Measurements from ENCODE around the gene PDE7B.

Gene PDE7B

DNA sequence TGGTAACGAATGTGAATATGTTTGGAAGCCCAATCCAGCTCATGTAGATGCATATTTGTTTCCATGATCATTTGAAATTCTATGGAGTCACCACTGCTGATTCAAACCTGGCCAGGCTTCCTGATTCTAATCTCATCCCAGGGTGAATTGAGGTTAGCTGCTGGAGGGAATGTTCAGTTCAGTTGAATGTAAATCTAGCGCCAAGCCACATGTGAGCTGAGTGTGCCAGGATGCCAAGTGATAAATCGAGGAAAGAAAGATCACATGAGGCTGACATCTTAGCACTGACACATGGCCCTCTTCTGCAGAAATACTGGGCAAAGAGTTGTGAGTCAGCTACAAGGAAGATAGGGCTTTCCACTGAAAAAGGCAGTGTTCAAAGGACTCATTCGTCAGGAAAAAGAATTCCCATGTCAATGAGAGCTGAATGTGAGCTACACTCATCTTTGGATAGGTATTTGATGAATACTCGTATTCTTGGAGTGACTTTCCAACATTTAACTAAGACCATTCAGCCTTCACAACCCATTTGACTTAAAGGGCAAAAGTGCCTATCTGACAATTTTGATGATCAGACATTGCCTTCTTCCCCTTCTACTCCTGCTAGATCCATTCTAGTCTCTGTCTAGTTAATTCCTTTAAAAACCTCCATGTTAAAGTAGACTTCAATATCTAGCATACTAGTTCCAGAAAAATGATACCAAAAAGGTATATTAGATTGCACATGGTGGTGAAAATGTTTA lies 226.5 kb downstream of the PDE7B start:
- ATAC-seq (replicated peaks) (no peak), DNase-seq (no peak)
- Mint-ChIP-seq H3K9me3 (no peaks in the 10 kb centered on the region), H3K4me3 (no peak overlapping the region), H3K27me3 (peaks cover 12 to 20% of the 10 kb centered on the region in 2 donors), H3K27ac (no peak overlapping the region), H3K36me3 (ENCODE audit: insufficient read depth) (no peaks in the 10 kb centered on the region), H3K4me1 (ENCODE audit: low read depth in 2 of 2) (no peaks in the 10 kb centered on the region)

DNA sequence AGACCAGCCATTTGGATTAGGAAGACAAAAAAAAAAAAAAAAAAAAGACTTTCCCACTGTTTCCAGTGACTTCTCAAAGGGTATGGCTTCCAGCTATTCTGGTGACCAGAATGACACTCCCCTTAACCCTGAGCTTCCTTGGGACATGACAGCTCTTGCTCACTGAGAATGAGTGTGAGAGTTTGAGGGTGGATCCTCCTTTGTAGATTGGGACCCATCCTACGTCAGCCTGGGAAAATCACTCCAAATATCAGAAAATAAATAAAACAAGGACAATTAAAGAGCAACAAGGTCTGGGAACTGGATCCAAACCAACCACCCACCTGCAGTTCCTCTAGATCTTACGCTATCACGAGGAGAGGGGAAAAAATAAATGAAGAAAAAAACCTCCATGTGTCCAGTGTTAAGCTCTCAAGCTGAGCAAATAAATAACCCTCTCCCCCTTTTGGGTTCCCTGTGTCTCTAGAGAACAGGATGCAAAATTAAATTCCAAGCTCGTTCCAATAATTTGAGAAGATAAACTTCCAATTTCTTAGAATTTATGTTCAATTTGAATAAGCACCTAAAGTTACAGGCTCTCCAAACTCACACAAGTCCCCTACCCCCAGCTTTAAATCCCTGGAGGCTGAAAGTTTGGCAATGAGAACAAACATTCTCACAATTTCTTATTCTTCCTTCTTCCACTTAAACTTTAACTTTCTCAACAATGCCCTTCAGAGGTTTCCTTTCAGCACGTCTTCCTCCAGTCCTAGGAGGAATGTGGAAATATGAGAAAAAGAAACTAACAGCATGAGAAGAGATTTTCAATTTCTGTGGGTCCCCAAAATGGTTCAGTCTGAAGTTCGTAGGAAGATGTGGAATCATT lies 228.4 kb downstream of the PDE7B start:
- H3K4me1 Mint-ChIP-seq (ENCODE audit: low read depth in 2 of 2) = no peaks in the 10 kb centered on the region
- DNase-seq = no peak
- no peaks in the 10 kb centered on the region for H3K9me3 Mint-ChIP-seq
- no peak overlapping the region for H3K4me3 Mint-ChIP-seq
- no peak for ATAC-seq (replicated peaks)
- H3K27ac Mint-ChIP-seq = no peak overlapping the region
- peaks cover 12 to 20% of the 10 kb centered on the region in 2 donors for H3K27me3 Mint-ChIP-seq
- no peaks in the 10 kb centered on the region for H3K36me3 Mint-ChIP-seq (ENCODE audit: insufficient read depth)

DNA sequence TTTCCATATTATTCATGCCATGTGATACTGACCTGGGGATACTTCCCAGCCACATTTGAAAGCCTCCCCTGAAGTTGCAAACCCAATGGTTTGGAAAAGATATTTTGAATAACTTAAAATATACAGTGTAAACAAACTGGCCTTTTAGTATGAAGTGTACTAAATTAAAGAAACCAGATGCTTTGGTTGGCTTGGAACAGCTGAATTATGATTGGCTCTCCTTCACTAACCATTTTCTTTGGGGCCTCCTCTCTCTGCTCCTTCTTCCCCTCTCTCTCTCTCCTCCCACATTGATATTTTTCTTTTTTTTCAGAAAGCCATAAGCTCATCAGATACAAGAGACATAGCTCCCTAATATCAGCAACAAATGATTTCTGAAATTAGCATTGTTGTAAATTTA lies 232.0 kb downstream of the PDE7B start:
- DNase-seq (no peak), ATAC-seq (replicated peaks) (no peak)
- Mint-ChIP-seq H3K36me3 (ENCODE audit: insufficient read depth) (peaks cover 3% of the 10 kb centered on the region), H3K27me3 (peaks cover 8 to 21% of the 10 kb centered on the region in 2 donors), H3K4me3 (no peak overlapping the region), H3K9me3 (no peaks in the 10 kb centered on the region), H3K4me1 (ENCODE audit: low read depth in 2 of 2) (no peaks in the 10 kb centered on the region), H3K27ac (no peak overlapping the region)

- Mint-ChIP-seq H3K27ac (no peak overlapping the region), H3K27me3 (peaks cover 12 to 26% of the 10 kb centered on the region in 2 donors), H3K4me1 (ENCODE audit: low read depth in 2 of 2) (no peaks in the 10 kb centered on the region), H3K4me3 (no peak overlapping the region), H3K9me3 (no peaks in the 10 kb centered on the region), H3K36me3 (ENCODE audit: insufficient read depth) (peaks cover 3% of the 10 kb centered on the region)
- ATAC-seq (replicated peaks) (no peak), DNase-seq (no peak)
Observed at GRCh38 chr6:136084403-136084802, 232.9 kb downstream of the PDE7B start.

DNA sequence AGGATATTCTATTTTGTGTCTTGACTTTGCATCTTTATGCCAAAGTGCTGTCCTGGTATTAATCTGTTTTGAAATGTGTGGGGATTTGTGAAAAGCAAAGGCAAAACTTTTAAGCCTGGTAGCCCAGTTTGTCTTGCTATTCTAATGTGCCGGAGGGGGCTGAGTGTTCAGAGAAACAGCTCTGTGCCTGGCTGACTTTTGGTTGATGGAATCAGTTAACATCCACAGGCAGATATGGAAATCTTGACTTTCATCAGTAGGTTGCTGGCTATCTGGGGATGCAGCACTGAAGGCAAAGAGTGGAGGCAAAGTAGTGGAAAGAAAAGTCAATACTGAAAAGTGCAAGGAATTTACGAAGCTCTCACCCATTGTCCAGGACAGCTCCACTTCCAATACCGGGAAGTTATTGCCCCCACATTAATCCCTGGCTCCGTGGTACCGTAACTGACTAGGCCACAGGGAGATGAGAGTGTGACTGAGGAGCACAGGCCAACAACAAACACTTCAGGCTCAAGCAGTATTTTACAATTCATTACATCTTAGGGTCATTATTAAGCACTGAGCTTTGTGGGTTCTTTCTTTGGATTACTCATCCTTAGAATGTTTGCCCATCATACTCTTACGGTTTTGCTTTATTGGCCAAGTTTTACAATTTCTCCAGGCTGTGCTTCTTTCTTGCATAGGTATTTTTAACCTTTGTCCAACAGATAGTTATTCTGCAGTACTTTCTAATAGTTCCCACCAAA lies 234.0 kb downstream of the PDE7B start:
- DNase-seq = no peak
- ATAC-seq (replicated peaks) = no peak
- H3K4me1 Mint-ChIP-seq (ENCODE audit: low read depth in 2 of 2) = no peaks in the 10 kb centered on the region
- H3K9me3 Mint-ChIP-seq = no peaks in the 10 kb centered on the region
- H3K36me3 Mint-ChIP-seq (ENCODE audit: insufficient read depth) = peaks cover 3% of the 10 kb centered on the region
- no peak overlapping the region for H3K27ac Mint-ChIP-seq
- H3K27me3 Mint-ChIP-seq = peaks cover 12 to 28% of the 10 kb centered on the region in 2 donors
- H3K4me3 Mint-ChIP-seq = no peak overlapping the region

GRCh38 chr6:136086686-136087085 lies 235.2 kb downstream of the PDE7B start:
- no peak overlapping the region for H3K27ac Mint-ChIP-seq
- H3K4me3 Mint-ChIP-seq = no peak overlapping the region
- peaks cover 12 to 32% of the 10 kb centered on the region in 2 donors for H3K27me3 Mint-ChIP-seq
- ATAC-seq (replicated peaks) = no peak
- no peaks in the 10 kb centered on the region for H3K9me3 Mint-ChIP-seq
- H3K36me3 Mint-ChIP-seq (ENCODE audit: insufficient read depth) = peaks cover 3% of the 10 kb centered on the region
- no peak for DNase-seq
- no peaks in the 10 kb centered on the region for H3K4me1 Mint-ChIP-seq (ENCODE audit: low read depth in 2 of 2)

DNA sequence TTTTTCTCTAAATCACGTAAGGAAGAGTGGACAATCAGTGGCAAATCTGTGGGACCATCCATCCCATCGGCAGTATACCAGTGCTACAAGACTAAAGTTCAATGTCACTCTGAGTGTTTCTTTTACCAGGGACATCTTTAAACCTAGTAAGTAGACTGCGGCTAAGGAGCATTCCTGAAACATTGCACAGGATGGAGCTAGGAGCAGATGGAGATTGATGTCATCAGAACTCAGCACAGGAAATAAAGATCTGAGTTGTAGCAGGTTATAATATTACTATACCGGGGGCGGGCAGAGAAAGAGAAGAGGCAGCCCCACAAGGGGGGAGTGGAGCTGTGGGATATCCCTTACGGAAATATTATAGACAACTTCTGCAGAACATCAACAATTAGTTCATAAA lies 236.5 kb downstream of the PDE7B start:
- Mint-ChIP-seq H3K27ac (no peak overlapping the region), H3K27me3 (peaks cover 12 to 26% of the 10 kb centered on the region in 2 donors), H3K9me3 (no peaks in the 10 kb centered on the region), H3K36me3 (ENCODE audit: insufficient read depth) (peaks cover 3% of the 10 kb centered on the region), H3K4me3 (no peak overlapping the region), H3K4me1 (ENCODE audit: low read depth in 2 of 2) (no peaks in the 10 kb centered on the region)
- no peak for DNase-seq
- ATAC-seq (replicated peaks) = no peak

GRCh38 chr6:136088693-136089092 lies 237.2 kb downstream of the PDE7B start:
- Mint-ChIP-seq H3K4me1 (ENCODE audit: low read depth in 2 of 2) (no peaks in the 10 kb centered on the region), H3K27ac (no peak overlapping the region), H3K36me3 (ENCODE audit: insufficient read depth) (peaks cover 3% of the 10 kb centered on the region), H3K4me3 (no peak overlapping the region), H3K27me3 (peaks cover 12 to 25% of the 10 kb centered on the region in 2 donors), H3K9me3 (no peaks in the 10 kb centered on the region)
- no peak for ATAC-seq (replicated peaks)
- no peak for DNase-seq

- no peak for ATAC-seq (replicated peaks)
- H3K27me3 Mint-ChIP-seq = peaks cover 12 to 19% of the 10 kb centered on the region in 2 donors
- no peak overlapping the region for H3K27ac Mint-ChIP-seq
- no peaks in the 10 kb centered on the region for H3K4me1 Mint-ChIP-seq (ENCODE audit: low read depth in 2 of 2)
- H3K36me3 Mint-ChIP-seq (ENCODE audit: insufficient read depth) = peaks cover 3% of the 10 kb centered on the region
- DNase-seq = no peak
- peaks cover 4 to 8% of the 10 kb centered on the region in 2 donors for H3K9me3 Mint-ChIP-seq
- no peak overlapping the region for H3K4me3 Mint-ChIP-seq
Observed at GRCh38 chr6:136089876-136090275, 238.4 kb downstream of the PDE7B start.

DNA sequence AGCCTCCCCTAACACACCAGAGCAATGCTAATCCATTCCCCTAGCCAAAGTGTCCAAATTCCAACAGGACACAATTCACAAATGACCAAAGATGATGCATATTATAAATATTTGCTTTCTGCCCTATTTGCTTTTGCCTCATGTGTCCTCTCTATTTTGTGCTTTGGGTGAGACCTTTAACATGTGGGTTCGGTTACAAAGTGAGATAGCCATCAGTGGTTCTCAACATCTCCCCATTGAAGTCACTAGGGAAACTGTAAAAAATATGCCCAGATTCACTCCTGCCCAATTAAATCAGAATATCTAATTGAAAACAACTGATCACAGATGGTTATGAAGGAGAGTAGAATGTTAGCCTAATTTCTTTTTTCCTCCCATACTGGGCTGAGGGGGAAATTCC lies 239.4 kb downstream of the PDE7B start:
- Mint-ChIP-seq H3K27ac (no peak overlapping the region), H3K36me3 (ENCODE audit: insufficient read depth) (peaks cover 3% of the 10 kb centered on the region), H3K4me1 (ENCODE audit: low read depth in 2 of 2) (no peaks in the 10 kb centered on the region), H3K9me3 (peaks cover 4 to 8% of the 10 kb centered on the region in 2 donors), H3K27me3 (peaks cover 12 to 19% of the 10 kb centered on the region in 2 donors), H3K4me3 (no peak overlapping the region)
- no peak for ATAC-seq (replicated peaks)
- no peak for DNase-seq

DNA sequence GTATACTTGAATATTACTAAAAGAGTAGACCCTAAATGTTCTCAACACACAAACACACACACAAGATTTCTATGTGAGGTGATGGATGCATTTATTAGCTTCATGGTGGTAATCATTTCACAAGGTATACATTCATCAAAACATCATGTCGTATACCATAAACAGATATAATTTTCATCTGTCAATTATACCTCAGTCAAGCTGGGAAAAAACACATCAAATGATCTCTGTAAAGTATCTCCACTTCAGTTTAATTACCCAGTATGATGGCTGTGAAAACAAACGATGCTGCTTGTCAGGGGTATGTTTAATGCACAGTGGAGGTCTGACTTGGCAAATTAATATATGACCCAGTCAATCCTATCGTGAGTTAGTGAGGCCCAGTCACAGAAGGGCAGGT lies 241.4 kb downstream of the PDE7B start:
- H3K36me3 Mint-ChIP-seq (ENCODE audit: insufficient read depth) = no peaks in the 10 kb centered on the region
- no peaks in the 10 kb centered on the region for H3K4me1 Mint-ChIP-seq (ENCODE audit: low read depth in 2 of 2)
- no peak for ATAC-seq (replicated peaks)
- H3K27ac Mint-ChIP-seq = no peak overlapping the region
- peaks cover 10 to 31% of the 10 kb centered on the region in 2 donors for H3K27me3 Mint-ChIP-seq
- no peak overlapping the region for H3K4me3 Mint-ChIP-seq
- no peak for DNase-seq
- peaks cover 4 to 8% of the 10 kb centered on the region in 2 donors for H3K9me3 Mint-ChIP-seq

DNA sequence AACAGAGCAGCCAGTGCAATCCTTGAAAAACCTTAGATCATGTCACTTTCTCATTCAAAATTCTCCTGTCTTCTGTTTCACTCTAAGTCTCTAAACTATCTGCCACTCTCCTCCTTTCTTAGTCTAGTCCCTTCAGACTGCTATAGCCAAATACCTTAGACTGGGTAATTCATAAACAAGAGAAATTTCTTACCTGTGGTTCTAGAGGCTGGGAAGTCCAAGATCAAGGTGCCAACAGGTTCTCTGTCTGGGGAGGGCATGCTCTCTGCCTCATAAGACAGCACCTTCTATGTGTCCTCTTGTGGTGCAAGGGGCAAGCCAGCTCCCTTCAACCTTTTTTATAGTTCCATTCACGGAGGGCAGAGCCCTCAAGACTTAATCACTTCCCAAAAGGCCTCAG lies 242.3 kb downstream of the PDE7B start:
- H3K27me3 Mint-ChIP-seq = peaks cover under 1 to 21% of the 10 kb centered on the region in 2 donors
- H3K9me3 Mint-ChIP-seq = peaks cover 4 to 8% of the 10 kb centered on the region in 2 donors
- DNase-seq = no peak
- no peak for ATAC-seq (replicated peaks)
- no peaks in the 10 kb centered on the region for H3K36me3 Mint-ChIP-seq (ENCODE audit: insufficient read depth)
- H3K27ac Mint-ChIP-seq = no peak overlapping the region
- no peak overlapping the region for H3K4me3 Mint-ChIP-seq
- H3K4me1 Mint-ChIP-seq (ENCODE audit: low read depth in 2 of 2) = no peaks in the 10 kb centered on the region

GRCh38 chr6:136094812-136095211 lies 243.3 kb downstream of the PDE7B start:
- Mint-ChIP-seq H3K4me1 (ENCODE audit: low read depth in 2 of 2) (no peaks in the 10 kb centered on the region), H3K9me3 (peaks cover 4 to 8% of the 10 kb centered on the region in 2 donors), H3K36me3 (ENCODE audit: insufficient read depth) (no peaks in the 10 kb centered on the region), H3K27ac (no peak overlapping the region), H3K4me3 (no peak overlapping the region), H3K27me3 (peaks cover 0 to 20% of the 10 kb centered on the region in 2 donors)
- DNase-seq (no peak), ATAC-seq (replicated peaks) (no peak)
